Thyroid gland (tissue), 4 donors: ENCODE measurements around the gene TUBB1.

ENCODE experiments used
- CTCF ChIP-seq, 6 experiments: fragments of 200-600 bp in 3 of 6; fragments of 450-650 bp in 3 of 6; sonication (generic) in 3 of 6; IDR thresholded peaks; one replicate each; pipeline ENCODE4 v1.5.1; 2016 to 2019; ENCODE audit warnings: antibody characterized with exemption in 6 of 6, mild to moderate bottlenecking in 2 of 6, inconsistent platforms in 1 of 6, moderate library complexity in 1 of 6
- POLR2A ChIP-seq, 2 donors: fragments of 450-650 bp; IDR thresholded peaks; one replicate each; pipeline ENCODE4 v1.6.1; 2017; ENCODE audit warnings: antibody characterized with exemption in 2 of 2, mild to moderate bottlenecking in 2 of 2, moderate library complexity in 1 of 2

GRCh38 chr20:59025086-59025485 lies 5.9 kb downstream of the TUBB1 start:
- TF ChIP-seq CTCF (IDR thresholded peaks at IDR 0.05) (no peak), POLR2A (IDR thresholded peaks at IDR 0.05) (no peak)
